Upper lobe of left lung (tissue), 6 donors: ENCODE measurements around the gene METTL27. TPM values are rescaled to one million over a fixed set of nuclear protein-coding genes. Genes with fewer than 3 reads are reported as not detected.
"Not testable (repeated sequence)": the region's sequence is repeated elsewhere in the genome, so short reads cannot be mapped to it uniquely, and the experiment has no call there.

Experiments
- ATAC-seq, 2 donors: fragments of 200-7000 bp; cut with Tn5 transposase; one replicate each; pipeline ENCODE4 v1.9.1; 2022; ENCODE audit warnings: mild to moderate bottlenecking in 2 of 2, moderate library complexity in 2 of 2; ENCODE audit not compliant: low FRiP score in 2 of 2
- DNase-seq, 2 donors: peaks; one replicate each; pipeline ENCODE4 v3.0.0-alpha.2; 2019 to 2020
- H3K27ac ChIP-seq, 4 donors: fragments of 200-600 bp; sonication (generic); one replicate each; pipeline ENCODE4 v1.5.1; 2016 to 2019
- H3K27me3 ChIP-seq, 4 donors: fragments of 200-600 bp; sonication (generic); one replicate each; pipeline ENCODE4 v1.5.1; 2017 to 2019
- H3K36me3 ChIP-seq, 4 donors: fragments of 200-600 bp; sonication (generic); one replicate each; pipeline ENCODE4 v1.5.1; 2016 to 2019
- H3K4me1 ChIP-seq, 4 donors: fragments of 200-600 bp; sonication (generic); one replicate each; pipeline ENCODE4 v1.5.1; 2018 to 2019
- H3K4me3 ChIP-seq, 4 donors: fragments of 200-600 bp; sonication (generic); one replicate each; pipeline ENCODE4 v1.5.1; 2017 to 2019; ENCODE audit warnings: mild to moderate bottlenecking in 2 of 4, moderate library complexity in 1 of 4
- H3K9me3 ChIP-seq, 4 donors: fragments of 200-600 bp; sonication (generic); one replicate each; pipeline ENCODE4 v1.5.1; 2018 to 2019
- CTCF ChIP-seq, 6 experiments: fragments of 450-650 bp in 4 of 6; fragments of 200-600 bp in 2 of 6; sonication (generic) in 2 of 6; IDR thresholded peaks; one replicate each; pipeline ENCODE4 v1.5.1; 2016 to 2019; ENCODE audit warnings: antibody characterized with exemption in 6 of 6
- EP300 ChIP-seq, 4 donors: sonication (generic); formaldehyde crosslinking; IDR thresholded peaks; one replicate each; pipeline ENCODE4 v1.5.1; 2017; ENCODE audit warnings: antibody characterized with exemption in 4 of 4, control low read depth in 2 of 4
- POLR2A ChIP-seq, 4 donors: fragments of 450-650 bp; IDR thresholded peaks; one replicate each; pipeline ENCODE4 v1.5.1; 2016 to 2017; ENCODE audit warnings: antibody characterized with exemption in 4 of 4, mild to moderate bottlenecking in 2 of 4
- POLR2AphosphoS5 ChIP-seq, 2 donors: sonication (generic); formaldehyde crosslinking; IDR thresholded peaks; one replicate each; pipeline ENCODE4 v1.5.1; 2017; ENCODE audit warnings: antibody characterized with exemption in 2 of 2
- whole genome bisulfite sequencing, 2 donors: methylation state at CpG; one replicate each; pipeline ENCODE4 v1.1.5; 2017 to 2018; 5-methylcytosine and 5-hydroxymethylcytosine counted together
- total RNA-seq, 6 donors: library from RNA; depleted of rRNA in 4 of 6; stranded (reverse); fragments of >200 nt in 4 of 6; gene quantifications; one replicate each; pipeline versions ENCODE4 v1.1.0 to v1.2.1, GENCODE V29; 2016 to 2021
- donor health status: DM: no; HTN: no; CAD: no; lungs with moderate emphysema.
- donor health status: DM: no; HTN: yes; CAD: no; lungs with severe emphysema.

Gene METTL27
- total RNA-seq, 6 donors from 2014 or later, result 3.0 to 23.0 (median 7.2) TPM

GRCh38 chr7:73801577-73801976, 40.7 kb downstream of the METTL27 start:
- no peak for DNase-seq
- H3K4me3 ChIP-seq, result no peak overlapping the region
- H3K9me3 ChIP-seq, result no peaks in the 10 kb centered on the region
- no peaks in the 10 kb centered on the region for H3K4me1 ChIP-seq
- H3K27me3 ChIP-seq, result no peaks in the 10 kb centered on the region
- WGBS, 2 donors, result 55 to 60% methylated on average over 1 of the region's 1 CpG
- no peak for ATAC-seq
- TF ChIP-seq POLR2AphosphoS5 (IDR thresholded peaks at IDR 0.05) (no peak), POLR2A (IDR thresholded peaks at IDR 0.05) (no peak), CTCF (IDR thresholded peaks at IDR 0.05) (no peak), EP300 (IDR thresholded peaks at IDR 0.05) (no peak)
- H3K36me3 ChIP-seq, result no peaks in the 10 kb centered on the region
- H3K27ac ChIP-seq, result no peak overlapping the region

- Histone ChIP-seq H3K27me3 (no peaks in the 10 kb centered on the region), H3K4me1 (no peaks in the 10 kb centered on the region), H3K27ac (no peak overlapping the region), H3K9me3 (no peaks in the 10 kb centered on the region), H3K4me3 (no peak overlapping the region), H3K36me3 (no peaks in the 10 kb centered on the region)
- DNase-seq (no peak), ATAC-seq (no peak)
- no peak for TF ChIP-seq EP300 (IDR thresholded peaks at IDR 0.05)
- no peak for TF ChIP-seq POLR2AphosphoS5 (IDR thresholded peaks at IDR 0.05)
- no peak for TF ChIP-seq POLR2A (IDR thresholded peaks at IDR 0.05)
- TF ChIP-seq CTCF (IDR thresholded peaks at IDR 0.05), result no peak
- WGBS, 2 donors, result 74 to 77% methylated on average over 10 of the region's 10 CpGs
These were observed 42.8 kb downstream of the METTL27 start for GRCh38 chr7:73799282-73800141.

- not testable (repeated sequence) for H3K4me1 ChIP-seq, H3K9me3 ChIP-seq, H3K27me3 ChIP-seq, ATAC-seq, H3K4me3 ChIP-seq, H3K36me3 ChIP-seq, H3K27ac ChIP-seq
- DNase-seq, result peak in 1 of 2 donors; percentile 46
- WGBS, 2 donors, result 93% methylated on average over 8 of the region's 34 CpGs; no CpG with 5 or more reads in 1 of the 2 donors
These were observed 45.1 kb downstream of the METTL27 start for GRCh38 chr7:73797176-73797575.

GRCh38 chr7:73796656-73797055, 45.7 kb downstream of the METTL27 start:
- WGBS, 2 donors, result 64 to 78% methylated on average over 3 to 5 of the region's 6 CpGs
- not testable (repeated sequence) for H3K4me1 ChIP-seq, H3K27me3 ChIP-seq, H3K36me3 ChIP-seq, ATAC-seq, H3K27ac ChIP-seq, DNase-seq, H3K9me3 ChIP-seq, H3K4me3 ChIP-seq

GRCh38 chr7:73795188-73795587, 47.1 kb downstream of the METTL27 start:
- DNase-seq, ATAC-seq, H3K27me3 ChIP-seq, H3K36me3 ChIP-seq, H3K4me3 ChIP-seq, H3K9me3 ChIP-seq, H3K27ac ChIP-seq, H3K4me1 ChIP-seq: not testable (repeated sequence)

GRCh38 chr7:73791170-73791690, 51.1 kb downstream of the METTL27 start:
- 89 to 90% methylated on average over 7 of the region's 7 CpGs for WGBS, 2 donors

GRCh38 chr7:73789051-73789450, 53.3 kb downstream of the METTL27 start:
- H3K4me1 ChIP-seq, result no peaks in the 10 kb centered on the region
- H3K36me3 ChIP-seq, result no peaks in the 10 kb centered on the region
- ATAC-seq (no peak), DNase-seq (no peak)
- H3K9me3 ChIP-seq, result no peaks in the 10 kb centered on the region
- no peak overlapping the region for H3K4me3 ChIP-seq
- TF ChIP-seq POLR2A (IDR thresholded peaks at IDR 0.05) (no peak), CTCF (IDR thresholded peaks at IDR 0.05) (no peak), POLR2AphosphoS5 (IDR thresholded peaks at IDR 0.05) (no peak), EP300 (IDR thresholded peaks at IDR 0.05) (no peak)
- no peak overlapping the region for H3K27ac ChIP-seq
- 88 to 90% methylated on average over 4 of the region's 4 CpGs for WGBS, 2 donors
- H3K27me3 ChIP-seq, result no peaks in the 10 kb centered on the region

More at GRCh38 chr7:73791170-73791690, 51.1 kb downstream of the METTL27 start:
- H3K27ac ChIP-seq, ATAC-seq, H3K27me3 ChIP-seq, H3K4me3 ChIP-seq, DNase-seq, H3K36me3 ChIP-seq, H3K9me3 ChIP-seq, H3K4me1 ChIP-seq: not testable (repeated sequence)

GRCh38 chr7:73787786-73788048, 54.6 kb downstream of the METTL27 start:
- DNase-seq, ATAC-seq, H3K4me3 ChIP-seq, H3K27ac ChIP-seq, H3K36me3 ChIP-seq, H3K9me3 ChIP-seq, H3K4me1 ChIP-seq, H3K27me3 ChIP-seq: not testable (repeated sequence)
- WGBS, 2 donors, result 88 to 89% methylated on average over 1 of the region's 1 CpG
